ENCODE data around the gene NRAS. TPM values are rescaled to one million over a fixed set of nuclear protein-coding genes. Genes with fewer than 3 reads are reported as not detected.

NRAS gene
- polyA plus RNA-seq, 1 donor = 51.4 TPM

DNA sequence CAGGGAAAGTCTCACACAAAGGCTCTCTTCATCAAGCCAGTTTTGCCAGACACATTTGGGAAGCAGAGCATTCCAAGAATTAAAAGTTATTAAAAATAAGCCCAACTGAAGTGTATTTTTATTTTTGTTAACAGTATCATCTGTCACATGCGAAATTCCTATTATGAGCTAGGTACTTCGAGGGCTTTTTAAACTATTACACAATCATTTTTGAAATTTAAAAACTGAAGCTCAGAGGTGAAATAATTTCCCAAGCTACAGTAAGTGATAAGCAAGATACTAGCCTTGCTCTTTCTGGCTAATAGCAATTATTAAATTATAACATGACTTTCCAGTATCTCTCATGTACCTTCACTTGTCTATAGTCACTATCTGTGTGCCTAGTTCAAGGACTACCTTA lies 12.0 kb upstream of the NRAS start:
- DNase-seq (ENCODE audit: low read depth) = no peak

DNA sequence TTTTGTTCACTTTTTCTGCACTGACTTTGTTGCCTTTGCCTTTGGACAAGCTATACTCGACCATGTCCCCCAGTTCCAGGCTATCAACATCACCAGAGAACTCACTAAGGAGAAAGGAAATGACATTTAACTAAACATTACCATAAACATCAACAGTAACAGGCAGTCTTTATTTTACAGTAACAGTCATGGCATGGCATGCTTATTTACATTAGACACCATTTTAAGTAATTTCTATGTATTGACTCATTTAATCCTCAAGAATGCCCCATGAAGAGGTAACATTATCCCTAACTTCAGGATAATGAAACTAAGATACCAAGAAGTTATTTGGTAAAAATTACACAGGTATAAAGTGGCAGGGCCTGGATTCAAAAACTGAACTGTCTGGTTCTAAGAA lies 8.7 kb upstream of the NRAS start:
- no peak for DNase-seq (ENCODE audit: low read depth)

DNA sequence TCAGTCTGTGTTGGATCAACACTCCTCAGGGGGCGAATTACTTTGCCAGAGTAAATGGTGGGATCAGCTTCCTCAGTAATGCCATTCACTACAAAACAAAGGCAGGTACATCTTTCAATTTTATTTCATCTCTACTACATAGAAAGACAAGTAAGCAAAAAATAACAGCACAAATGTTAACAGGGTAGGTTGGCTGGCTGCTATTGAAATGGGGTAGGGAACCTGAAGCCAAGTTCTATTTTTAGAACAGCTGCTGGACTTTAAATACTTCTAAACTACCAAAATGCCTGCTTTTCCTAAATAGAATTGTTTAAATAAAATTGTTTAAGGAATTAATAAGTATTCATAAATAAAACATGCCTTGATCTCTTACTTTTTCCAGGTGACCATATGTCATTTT lies 7.3 kb upstream of the NRAS start:
- DNase-seq (ENCODE audit: low read depth) = no peak

DNA sequence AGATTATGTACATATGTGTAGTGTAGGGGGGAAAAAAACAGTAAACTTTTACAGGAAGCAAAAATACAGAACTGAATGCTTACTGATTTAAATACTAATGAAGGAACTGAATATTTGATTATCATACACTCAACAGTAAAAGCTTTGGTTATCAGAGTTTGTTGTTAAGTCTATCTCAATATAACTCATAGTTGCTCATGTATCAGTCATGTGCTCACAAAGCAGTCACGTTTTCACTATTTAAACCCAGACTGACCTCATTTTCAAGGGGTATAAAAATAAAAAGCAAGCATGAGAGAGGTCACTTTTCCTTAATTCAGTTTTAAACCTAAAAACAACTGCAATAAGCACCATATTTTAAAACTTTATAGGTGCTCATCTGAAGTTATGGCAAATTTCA lies 6.9 kb upstream of the NRAS start:
- DNase-seq (ENCODE audit: low read depth) = no peak

DNA sequence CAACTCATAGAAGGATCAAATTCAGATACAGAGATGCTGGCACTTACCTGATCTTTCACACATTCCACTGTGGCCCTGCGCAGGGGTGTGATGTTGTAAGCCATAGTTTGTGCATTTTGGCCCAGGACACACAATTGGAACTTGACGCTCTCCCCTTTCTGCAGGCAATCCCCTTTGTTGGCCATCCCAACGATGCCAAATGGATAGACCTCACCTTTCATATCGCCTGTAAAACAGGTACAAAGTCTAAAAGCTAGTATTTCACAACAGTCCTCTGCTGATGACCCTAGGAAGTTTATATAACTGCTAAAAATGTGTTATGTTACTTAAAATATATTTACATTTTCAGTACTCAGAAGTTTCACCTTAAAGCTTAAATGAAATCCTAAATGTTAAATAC lies 3.9 kb upstream of the NRAS start:
- DNase-seq (ENCODE audit: low read depth) = no peak

DNA sequence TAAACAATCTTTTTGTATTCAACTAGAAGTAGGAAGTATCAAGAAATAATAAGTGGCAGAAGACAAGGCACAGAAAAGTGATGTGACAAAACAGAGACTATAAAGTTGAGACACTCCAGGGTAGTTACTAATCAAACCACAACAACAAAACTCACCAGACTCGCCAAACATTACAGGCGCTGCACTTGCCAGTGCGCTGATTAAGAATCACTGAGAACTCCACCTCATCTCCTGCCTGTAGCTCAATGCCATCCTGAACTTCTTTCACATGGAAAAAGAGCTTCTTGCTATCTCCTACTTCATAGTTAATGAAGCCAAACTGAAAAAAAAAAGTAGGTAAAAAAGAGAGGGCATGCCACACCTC lies 2.8 kb upstream of the NRAS start:
- no peak for DNase-seq (ENCODE audit: low read depth)

DNA sequence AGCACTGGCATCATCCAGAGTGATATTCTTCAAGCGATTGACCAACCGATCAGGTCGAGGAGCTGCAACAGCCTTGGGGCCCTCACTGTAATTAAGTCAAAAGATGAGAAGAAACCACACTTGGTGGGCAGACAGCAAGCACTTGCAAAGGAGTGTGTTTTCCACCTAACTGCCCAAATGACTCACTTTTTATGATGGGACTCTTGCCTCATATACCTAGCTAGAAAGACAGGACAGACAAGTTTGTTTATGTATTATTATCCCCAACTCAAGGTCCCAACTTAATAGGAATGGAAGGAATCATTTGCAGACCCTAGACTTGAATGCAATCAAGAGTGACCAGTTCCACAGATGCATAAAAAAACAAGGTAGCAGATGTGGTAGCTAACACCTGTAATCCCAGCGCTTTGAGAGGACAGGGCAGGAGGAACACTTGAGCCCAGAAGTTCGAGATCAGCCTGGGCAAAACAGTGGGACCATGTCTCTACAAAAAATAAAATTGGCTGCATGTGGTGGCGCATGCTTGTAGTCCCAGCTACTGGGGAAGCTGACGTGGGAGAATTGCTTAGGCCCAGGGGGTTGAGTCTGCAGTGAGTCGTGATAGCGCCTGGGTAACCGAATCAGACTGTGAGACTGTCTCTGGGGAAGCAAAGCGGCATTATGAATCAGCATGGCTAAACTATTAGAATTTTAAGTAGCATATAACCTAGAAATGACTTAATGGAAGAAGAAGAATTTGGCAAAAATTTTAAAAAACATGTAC lies 2.3 kb upstream of the NRAS start:
- DNase-seq (ENCODE audit: low read depth) = no peak

DNA sequence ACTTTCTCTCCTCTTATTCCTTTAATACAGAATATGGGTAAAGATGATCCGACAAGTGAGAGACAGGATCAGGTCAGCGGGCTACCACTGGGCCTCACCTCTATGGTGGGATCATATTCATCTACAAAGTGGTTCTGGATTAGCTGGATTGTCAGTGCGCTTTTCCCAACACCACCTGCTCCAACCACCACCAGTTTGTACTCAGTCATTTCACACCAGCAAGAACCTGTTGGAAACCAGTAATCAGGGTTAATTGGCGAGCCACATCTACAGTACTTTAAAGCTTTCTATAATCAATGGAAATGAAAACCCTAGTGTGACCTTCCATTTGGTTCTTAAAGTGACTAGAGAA lies 643 bp downstream of the NRAS start:
- no peak for DNase-seq (ENCODE audit: low read depth)

DNA sequence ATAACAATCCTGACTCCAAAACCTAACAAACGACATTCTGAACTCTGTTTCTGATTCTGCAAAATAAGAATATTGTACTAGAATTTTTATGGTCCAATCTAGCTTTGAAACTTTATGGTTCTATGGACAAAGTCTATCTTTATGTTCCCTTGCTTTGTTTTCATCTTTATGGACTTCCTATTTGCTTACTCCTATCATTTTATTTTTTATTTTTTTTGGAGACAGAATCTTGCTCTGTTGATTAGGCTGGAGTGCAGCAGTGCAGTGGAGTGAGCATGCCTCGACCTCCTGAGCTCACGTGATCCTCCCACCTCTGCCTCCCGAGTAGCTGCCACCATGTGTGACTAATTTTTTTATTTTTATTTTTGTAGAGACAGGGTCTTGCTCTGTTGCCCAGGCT lies 3.6 kb downstream of the NRAS start:
- no peak for DNase-seq (ENCODE audit: low read depth)

DNA sequence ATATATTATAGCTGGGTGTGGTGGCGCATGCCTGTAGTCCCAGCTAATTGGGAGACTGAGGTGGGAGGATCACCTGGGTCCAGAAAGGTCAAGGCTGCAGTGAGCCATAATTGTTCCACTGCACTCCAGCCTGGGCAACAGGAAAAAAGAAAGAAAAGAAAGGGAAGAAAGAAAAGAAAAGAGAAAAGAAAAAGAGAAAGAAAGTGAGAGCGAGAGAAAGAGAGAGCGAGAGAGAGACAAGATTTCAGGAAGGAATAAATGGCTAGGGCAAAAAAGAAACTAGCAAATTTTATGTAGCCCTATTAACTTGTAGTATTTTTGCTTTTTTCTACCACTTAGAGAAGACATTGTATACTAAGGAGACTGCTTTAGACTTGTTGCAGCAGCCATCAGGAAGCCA lies 6.2 kb downstream of the NRAS start:
- DNase-seq (ENCODE audit: low read depth) = no peak

DNA sequence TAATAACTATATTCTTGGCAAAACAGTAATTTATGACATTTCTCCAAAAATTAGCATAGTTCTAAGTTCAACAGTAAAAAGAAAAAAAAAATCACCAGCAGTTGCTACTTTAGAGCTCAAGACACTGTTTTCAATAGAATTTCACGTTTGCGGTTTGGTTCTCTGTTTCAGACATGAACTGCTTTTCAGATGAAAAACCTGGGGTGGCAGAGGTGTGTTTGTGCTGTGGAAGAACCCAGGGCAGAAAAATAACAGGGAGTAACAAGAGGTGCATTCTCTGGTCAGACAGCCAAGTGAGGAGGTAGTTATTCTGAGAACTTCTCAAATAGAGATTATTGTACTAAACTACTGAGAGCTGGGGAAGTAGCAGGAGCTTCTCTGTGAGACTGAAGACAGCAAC lies 9.0 kb downstream of the NRAS start:
- no peak for DNase-seq (ENCODE audit: low read depth)

DNA sequence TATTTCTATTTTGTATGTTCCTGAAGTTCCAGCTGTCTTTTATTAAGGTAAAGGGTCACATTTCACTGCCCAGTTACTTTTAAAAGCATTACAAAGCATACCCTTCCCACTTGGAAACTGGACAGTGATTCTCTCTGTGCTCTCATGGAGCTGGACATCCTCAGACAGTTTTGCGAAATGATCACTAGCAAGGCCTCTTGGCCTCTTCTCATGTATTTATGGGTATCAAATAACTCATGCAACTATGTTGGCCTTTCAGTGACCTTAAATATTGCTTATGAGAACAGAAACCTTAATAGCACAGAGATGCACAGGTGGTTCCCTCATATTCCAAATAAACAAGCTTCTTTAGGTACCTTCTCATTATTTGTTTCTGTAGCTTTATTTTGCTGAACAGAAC lies 13.3 kb downstream of the NRAS start:
- DNase-seq (ENCODE audit: low read depth) = no peak

DNA sequence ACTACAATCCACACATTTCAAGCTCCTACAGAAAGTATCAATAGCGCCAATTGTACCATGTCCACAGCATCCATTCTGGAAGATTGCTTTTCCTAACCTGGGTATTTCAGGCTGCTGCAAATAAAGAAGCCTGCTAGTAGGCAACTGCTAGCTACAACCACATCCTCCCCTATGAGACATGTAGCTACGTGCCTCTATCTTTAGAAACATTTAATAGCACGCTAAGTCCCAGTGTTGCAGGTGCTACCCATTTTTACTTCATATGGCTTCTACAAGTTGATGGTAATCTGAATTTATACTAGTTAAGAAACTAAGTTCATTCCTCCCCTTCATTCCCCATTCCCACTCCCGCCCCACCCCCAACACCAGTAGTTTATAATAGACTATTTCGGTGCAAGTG lies 13.8 kb downstream of the NRAS start:
- DNase-seq (ENCODE audit: low read depth) = no peak

DNA sequence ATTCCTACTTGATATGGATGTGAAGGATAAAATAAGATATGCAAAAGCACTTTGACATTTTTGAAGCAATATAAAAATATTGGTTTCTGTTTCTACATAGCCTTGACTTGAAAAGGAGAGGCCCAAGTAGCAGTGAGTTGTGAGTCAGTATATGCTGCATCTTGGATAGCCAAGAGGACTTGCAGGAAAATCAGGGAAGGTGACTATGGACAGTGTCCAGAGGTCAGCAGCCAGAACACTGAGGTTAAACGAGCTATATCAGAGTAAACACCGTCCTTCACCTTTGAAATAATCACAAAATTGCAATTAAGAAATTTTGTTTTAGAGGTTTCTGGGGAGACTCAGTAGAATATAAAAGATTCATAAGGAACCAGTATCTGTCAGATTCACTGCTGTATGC lies 14.6 kb downstream of the NRAS start:
- no peak for DNase-seq (ENCODE audit: low read depth)

DNA sequence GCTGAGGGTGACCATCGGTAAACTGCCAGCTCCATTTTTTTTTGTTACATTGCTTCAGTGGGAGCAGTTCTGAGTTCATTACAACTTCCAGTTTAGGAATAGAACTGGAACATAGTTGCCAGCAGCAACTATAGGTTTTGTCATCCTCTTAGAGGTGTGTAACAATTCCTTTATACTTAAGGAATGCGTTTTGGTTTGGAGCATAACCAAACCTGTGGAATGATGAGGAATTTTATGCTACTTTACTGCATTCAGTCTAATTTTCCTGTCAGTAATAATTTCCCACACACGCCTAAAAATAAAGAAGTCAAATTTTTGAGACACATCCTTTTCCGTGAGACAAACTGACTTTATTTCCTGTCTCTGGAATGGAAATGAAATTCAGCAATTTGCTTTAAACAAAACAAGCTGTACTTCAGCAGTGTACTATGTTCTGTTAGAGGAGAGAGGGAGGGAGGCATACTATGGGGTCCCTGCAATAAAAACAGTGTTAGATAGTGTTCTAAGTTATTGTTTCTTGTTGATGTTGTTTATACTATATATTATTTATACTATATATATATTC lies 16.5 kb downstream of the NRAS start:
- no peak for DNase-seq (ENCODE audit: low read depth)

DNA sequence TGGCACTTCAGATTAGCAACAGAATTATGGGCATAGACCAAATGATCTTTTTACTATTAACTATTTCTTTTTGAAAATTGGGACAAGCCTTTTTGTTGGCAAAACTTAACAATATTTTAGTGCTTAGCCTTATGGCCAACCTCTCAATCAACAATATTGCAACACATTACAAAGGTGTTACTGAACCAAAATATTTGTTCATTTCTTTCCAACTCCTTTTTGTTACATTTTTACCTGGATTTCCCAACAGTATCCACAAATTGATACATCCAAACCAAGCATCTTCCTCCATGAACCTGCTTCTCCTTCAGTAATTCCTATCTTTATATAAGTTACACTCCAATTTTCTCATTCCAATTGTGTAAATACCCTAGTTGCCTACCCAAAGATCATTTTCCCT lies 19.8 kb downstream of the NRAS start:
- DNase-seq (ENCODE audit: low read depth) = no peak

DNA sequence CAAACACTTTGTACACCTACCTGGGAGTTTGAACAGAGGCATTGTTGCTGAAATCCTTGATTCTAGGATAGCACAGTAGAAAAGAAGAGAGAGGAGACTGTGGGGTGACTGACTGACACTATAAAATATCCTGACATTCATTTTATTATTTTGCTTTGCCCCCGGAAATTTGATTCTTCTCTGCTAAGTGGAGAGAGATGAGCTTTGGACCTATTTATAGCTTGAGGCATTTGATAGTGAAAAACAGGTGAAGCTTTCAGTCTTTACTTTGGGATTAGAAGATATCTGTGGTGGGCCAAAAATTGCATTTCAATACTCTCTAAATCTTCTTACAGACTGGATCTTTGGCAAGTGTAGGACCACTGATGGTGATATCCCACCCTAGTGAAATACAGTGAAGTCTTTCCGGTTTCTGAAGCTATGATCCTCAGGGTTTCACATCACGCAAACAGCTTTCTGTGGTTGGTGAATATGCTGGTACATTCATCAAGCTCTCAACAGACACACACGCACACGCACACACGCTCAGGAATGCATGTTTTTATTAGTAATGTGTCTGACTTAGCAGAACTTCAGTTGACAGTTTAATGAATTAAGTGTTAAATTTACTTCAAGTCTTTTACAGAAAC lies 21.0 kb downstream of the NRAS start, which contains the start of gene AMPD1:
AMPD1 (minus strand) TSS at position 117 of the 629 bp plus-strand sequence; CDS start at position 42, 75 bp downstream.
- DNase-seq (ENCODE audit: low read depth) = no peak

DNA sequence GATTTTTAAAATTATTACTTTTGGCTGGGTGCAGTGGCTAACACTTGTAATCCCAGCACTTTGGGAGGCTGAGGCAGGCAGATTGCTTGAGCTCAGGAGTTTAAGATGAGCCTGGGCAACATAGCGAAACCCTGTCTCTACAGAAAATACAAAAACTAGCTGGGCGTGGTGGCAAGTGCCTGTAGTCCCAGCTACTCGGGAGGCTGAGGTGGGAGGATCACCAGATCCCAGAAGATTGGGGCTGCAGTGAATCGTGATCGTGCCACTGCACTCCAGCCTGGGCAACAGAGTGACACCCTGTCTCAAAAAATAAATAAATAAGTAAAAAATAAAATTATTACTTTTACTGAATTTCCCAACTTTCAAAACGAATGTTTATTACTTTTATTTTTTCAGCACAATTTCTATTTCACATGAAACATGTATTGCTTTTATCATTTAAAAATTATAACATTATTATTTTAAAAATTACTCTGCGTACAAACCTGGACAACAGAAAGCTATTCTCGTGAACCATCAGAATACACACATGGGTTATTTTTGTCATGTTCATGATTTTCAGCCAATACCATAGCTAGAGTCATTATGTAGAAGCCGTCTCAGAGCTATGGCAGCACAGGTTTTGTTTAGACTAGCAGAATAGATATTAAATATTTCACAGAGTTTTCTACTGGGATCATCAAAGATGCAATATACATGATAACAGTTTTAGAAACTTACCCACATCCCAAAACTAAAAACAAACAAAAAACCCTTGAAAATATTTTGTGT lies 21.8 kb downstream of the NRAS start:
- no peak for DNase-seq (ENCODE audit: low read depth)

DNA sequence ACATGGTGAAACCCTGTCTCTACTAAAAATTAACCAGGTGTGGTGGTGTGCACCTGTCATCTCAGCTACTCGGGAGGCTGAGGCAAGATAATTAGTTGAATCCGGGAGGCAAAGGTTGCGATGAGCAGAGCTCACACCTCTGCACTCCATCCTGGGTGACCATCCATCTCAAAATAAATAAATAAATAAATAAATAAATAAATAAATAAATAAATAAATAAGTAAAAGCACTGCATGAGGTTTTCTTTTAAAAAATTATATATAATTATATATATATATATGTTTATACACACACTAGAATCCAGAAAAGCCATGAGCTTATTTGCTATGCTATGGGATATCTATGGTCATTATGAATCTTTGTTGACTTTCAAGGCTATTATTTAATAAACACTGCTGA lies 23.6 kb downstream of the NRAS start:
- no peak for DNase-seq (ENCODE audit: low read depth)

DNA sequence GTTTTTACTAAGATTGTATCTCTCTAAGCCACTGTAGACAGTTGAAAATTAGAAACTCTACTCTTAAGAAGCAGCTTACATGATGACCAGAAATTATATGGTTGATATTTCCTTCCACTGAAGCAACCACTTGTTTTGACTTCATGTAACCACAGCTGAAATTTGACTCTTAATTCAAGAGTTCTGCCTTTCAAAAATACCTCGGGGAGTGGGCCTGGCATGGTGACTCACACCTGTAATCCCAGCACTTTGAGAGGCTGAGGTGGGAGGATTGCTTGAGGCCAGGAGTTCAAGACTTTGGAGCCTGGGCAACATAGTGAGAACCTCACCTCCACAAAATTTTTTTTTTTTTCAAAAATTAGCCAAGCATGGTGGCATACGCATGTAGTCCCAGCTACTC lies 25.5 kb downstream of the NRAS start:
- DNase-seq (ENCODE audit: low read depth) = no peak

DNA sequence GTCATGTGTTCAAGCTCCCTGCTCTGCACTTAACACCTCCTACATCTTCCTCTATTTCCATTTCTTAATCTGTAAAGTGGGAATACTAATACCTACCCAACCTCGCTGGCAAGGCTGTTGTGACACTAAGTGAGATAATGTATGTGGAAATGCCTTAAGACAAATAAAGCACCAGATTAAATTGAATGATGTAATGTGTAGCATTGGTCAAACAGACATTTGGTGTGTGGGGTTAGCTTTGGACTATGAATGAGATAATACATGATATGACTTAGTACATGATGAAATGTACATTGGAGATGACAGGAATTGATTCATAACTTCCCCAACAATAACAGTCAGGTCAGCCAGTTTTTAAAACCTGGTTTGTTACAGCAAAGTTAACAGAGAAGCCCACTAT lies 26.4 kb downstream of the NRAS start:
- DNase-seq (ENCODE audit: low read depth) = no peak

DNA sequence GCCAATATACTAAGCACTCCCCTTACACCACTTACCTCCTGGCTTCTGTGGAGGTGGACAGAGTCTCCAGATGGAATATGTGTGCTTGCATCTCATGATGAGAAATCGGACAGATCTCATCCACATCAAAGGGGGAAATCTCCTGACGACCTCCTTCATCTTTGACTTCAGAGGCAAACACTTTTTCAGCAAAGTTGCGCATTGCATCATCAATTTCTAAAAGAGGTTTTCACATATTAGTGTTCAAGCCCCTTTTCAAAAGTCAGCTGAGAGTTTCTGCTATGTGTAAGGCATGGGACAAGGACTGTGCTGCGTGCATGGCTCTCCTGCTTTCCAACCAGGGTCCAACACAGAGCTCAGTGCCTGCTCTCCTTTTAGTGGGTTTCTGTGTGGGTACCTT lies 28.0 kb downstream of the NRAS start:
- DNase-seq (ENCODE audit: low read depth) = no peak

DNA sequence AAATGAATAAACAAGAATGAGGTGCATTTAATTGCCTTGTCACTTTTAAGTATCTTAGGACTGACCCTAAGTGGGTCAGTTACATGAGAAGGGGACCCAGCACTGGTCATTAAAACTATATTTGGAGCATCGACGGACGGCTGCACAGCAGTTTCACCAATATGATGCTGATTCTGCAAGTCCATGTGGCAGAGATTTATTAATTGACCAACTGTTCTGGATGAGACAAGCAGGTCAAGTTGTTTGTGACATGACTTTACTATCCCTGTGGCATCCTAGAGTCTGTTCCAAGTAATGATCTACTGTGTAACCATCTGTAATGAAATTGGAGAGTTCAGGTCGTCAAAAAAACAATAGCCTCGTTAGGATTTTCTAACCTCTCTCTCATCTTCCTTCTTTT lies 30.7 kb downstream of the NRAS start:
- no peak for DNase-seq (ENCODE audit: low read depth)

Measured in forelimb muscle (tissue), 1 donor.